ENCODE measurements around the gene TAGLN3.

TAGLN3 gene

GRCh38 chr3:111976254-111976653, 22.5 kb upstream of the TAGLN3 start:
- TF ChIP-seq CTCF (IDR thresholded peaks at IDR 0.05) = no peak
- DNase-seq (ENCODE audit: low spot score) = no peak

DNA sequence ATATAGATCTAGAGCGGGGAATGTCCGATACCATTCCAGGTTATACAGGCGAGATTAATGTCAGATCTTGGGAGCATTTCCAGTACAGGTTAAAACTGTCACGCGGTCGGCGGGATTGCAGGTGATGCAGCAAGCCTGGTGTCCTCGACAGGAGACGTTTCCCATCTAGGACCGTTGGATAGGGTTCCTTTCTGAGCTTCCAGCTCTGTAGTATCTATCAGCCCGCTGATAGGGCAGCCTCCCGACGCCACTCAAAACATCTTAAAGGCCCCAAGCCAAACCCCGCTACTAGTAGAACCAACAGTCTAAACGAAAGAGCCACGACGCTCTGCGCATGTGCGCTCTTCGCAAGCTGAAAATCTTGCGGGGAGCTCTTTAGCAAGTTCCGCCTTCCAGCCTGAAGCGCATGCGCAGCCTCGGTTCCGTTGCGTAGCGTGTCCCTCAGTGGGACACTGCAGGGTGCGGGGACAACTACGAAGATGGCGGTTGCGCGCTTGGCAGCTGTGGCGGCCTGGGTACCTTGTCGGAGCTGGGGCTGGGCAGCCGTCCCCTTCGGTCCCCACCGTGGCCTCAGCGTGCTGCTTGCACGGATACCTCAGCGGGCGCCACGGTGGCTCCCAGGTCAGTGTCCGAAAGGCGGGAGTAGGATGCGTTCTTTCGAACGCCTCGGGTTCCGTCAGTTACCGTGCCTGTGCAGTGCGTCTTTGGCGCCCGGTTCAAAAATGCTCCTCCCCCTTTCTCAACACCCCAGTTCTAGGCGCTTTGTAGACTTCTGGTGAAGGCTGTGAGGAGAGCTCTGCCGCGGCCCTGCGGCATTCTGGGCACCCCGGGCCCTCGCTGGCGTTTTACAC, 19.9 kb upstream of the TAGLN3 start, which contains the start of gene ABHD10:
Gene ABHD10, plus strand, starts transcription at position 444 of the 851 bp plus-strand sequence. Its CDS starts 36 bp downstream, at position 480.
- Histone ChIP-seq H3K27ac (peak within 1 kb of the TSS; percentile 72 to 89), H3K4me3 (peak within 1 kb of the TSS; percentile 93)
- no peak for TF ChIP-seq CTCF (IDR thresholded peaks at IDR 0.05)
- peak; percentile 95 for DNase-seq (ENCODE audit: low spot score)

More at GRCh38 chr3:111976254-111976653, 22.5 kb upstream of the TAGLN3 start:
- H3K27ac ChIP-seq = no peak overlapping the region
- H3K4me3 ChIP-seq = no peak overlapping the region

GRCh38 chr3:111979434-111980038, 19.2 kb upstream of the TAGLN3 start:
- no peak for TF ChIP-seq CTCF (IDR thresholded peaks at IDR 0.05)
- peak overlapping the region; percentile 93 for H3K4me3 ChIP-seq
- peak overlapping the region; percentile 72 to 89 for H3K27ac ChIP-seq
- DNase-seq (ENCODE audit: low spot score) = no peak

DNA sequence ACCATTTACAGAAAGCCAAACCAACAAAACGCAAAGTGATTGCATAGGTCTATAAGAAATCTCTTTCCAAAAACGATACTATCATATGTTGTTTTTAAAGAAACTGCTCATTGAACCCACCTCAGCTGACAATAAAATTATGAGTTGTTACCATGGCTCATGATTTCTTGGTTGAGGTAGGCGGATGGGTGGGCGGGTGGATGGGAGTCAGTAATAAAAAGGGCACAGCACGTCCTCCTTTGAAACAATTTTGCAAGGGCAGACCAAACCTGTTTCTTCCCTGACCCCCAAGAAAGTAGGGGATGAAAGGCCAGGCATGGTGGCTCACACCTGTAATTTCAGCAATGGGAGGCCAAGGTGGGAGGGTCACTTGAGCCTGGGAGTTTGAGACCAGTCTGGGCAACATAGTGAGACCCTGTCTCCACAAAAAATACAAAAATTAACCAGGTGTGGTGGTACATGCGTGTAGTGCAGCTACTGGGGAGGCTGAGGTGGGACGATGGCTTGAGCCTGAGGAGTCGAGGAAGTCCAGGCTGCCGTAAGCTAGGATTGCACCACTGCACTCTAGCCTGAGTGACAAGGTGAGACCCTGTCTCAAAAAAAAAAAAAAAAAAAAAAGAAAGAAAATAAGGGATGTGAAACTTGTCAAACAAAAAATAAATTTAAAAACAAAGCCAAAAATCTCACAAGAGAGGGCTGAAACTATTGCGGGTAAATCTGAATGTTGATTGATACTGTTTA, 17.8 kb upstream of the TAGLN3 start:
- DNase-seq (ENCODE audit: low spot score) = no peak
- Histone ChIP-seq H3K27ac (no peak overlapping the region), H3K4me3 (peak overlapping the region; percentile 31)
- TF ChIP-seq CTCF (IDR thresholded peaks at IDR 0.05) = no peak

GRCh38 chr3:111981457-111981763, 17.3 kb upstream of the TAGLN3 start:
- Histone ChIP-seq H3K4me3 (no peak overlapping the region), H3K27ac (no peak overlapping the region)
- TF ChIP-seq CTCF (IDR thresholded peaks at IDR 0.05) = no peak
- no peak for DNase-seq (ENCODE audit: low spot score)

GRCh38 chr3:111984636-111985298, 14.0 kb upstream of the TAGLN3 start:
- no peak for TF ChIP-seq CTCF (IDR thresholded peaks at IDR 0.05)
- H3K27ac ChIP-seq = no peak overlapping the region
- DNase-seq (ENCODE audit: low spot score) = no peak

More at GRCh38 chr3:111984636-111985298, 14.0 kb upstream of the TAGLN3 start:
- no peak overlapping the region for H3K4me3 ChIP-seq

All from coronary artery (tissue), 2 donors.